Measurements from ENCODE around the gene ACKR2.

Gene ACKR2

GRCh38 chr3:42886294-42886822 is 77.1 kb downstream of the ACKR2 start:
- no peak overlapping the region for H2AFZ ChIP-seq (ENCODE audit: low read length)
- TF ChIP-seq, protein P1, sequence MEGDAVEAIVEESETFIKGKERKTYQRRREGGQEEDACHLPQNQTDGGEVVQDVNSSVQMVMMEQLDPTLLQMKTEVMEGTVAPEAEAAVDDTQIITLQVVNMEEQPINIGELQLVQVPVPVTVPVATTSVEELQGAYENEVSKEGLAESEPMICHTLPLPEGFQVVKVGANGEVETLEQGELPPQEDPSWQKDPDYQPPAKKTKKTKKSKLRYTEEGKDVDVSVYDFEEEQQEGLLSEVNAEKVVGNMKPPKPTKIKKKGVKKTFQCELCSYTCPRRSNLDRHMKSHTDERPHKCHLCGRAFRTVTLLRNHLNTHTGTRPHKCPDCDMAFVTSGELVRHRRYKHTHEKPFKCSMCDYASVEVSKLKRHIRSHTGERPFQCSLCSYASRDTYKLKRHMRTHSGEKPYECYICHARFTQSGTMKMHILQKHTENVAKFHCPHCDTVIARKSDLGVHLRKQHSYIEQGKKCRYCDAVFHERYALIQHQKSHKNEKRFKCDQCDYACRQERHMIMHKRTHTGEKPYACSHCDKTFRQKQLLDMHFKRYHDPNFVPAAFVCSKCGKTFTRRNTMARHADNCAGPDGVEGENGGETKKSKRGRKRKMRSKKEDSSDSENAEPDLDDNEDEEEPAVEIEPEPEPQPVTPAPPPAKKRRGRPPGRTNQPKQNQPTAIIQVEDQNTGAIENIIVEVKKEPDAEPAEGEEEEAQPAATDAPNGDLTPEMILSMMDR (conservative IDR thresholded peaks at IDR 0.05; ENCODE audit: low read length) = no peak
- no peak for TF ChIP-seq EZH2phosphoT487 (IDR thresholded peaks at IDR 0.05; ENCODE audit: borderline replicate concordance)
- H3K9ac ChIP-seq (ENCODE audit: low read depth, low read length, poor library complexity, severe bottlenecking) = no peak overlapping the region
- no peaks in the 10 kb centered on the region for H3K79me2 ChIP-seq (ENCODE audit: insufficient read depth, low read length)
- H3K4me1 ChIP-seq (ENCODE audit: insufficient read depth, low read length, poor library complexity, severe bottlenecking) = peaks cover 4% of the 10 kb centered on the region
- H4K20me1 ChIP-seq (ENCODE audit: insufficient read depth, low read length, poor library complexity, severe bottlenecking) = no peaks in the 10 kb centered on the region
- H3K4me3 ChIP-seq (ENCODE audit: low read length, poor library complexity, severe bottlenecking) = no peak overlapping the region
- H3K9me2 ChIP-seq (replicated peaks; ENCODE audit: low read depth, low read length) = no peaks in the 10 kb centered on the region
- H3K4me2 ChIP-seq (ENCODE audit: low read depth, low read length, poor library complexity, severe bottlenecking) = no peak overlapping the region
- H3K9me3 ChIP-seq (ENCODE audit: insufficient read depth, low read depth, low read length) = no peaks in the 10 kb centered on the region
- no peaks in the 10 kb centered on the region for H3F3A ChIP-seq (ENCODE audit: low read depth)
- no peaks in the 10 kb centered on the region for H3K36me3 ChIP-seq (ENCODE audit: insufficient read depth, low read length)
- H3K27me3 ChIP-seq (ENCODE audit: insufficient read depth, low read length, poor library complexity, severe bottlenecking) = no peaks in the 10 kb centered on the region

- no peaks in the 10 kb centered on the region for H3K36me3 ChIP-seq (ENCODE audit: insufficient read depth, low read length)
- TF ChIP-seq EZH2phosphoT487 (IDR thresholded peaks at IDR 0.05; ENCODE audit: borderline replicate concordance) = no peak
- TF ChIP-seq, protein P1 (conservative IDR thresholded peaks at IDR 0.05; ENCODE audit: low read length) = no peak
- H3K9me2 ChIP-seq (replicated peaks; ENCODE audit: low read depth, low read length) = no peaks in the 10 kb centered on the region
- no peaks in the 10 kb centered on the region for H3K4me1 ChIP-seq (ENCODE audit: insufficient read depth, low read length, poor library complexity, severe bottlenecking)
- no peaks in the 10 kb centered on the region for H3K9me3 ChIP-seq (ENCODE audit: insufficient read depth, low read depth, low read length)
- H3K79me2 ChIP-seq (ENCODE audit: insufficient read depth, low read length) = no peaks in the 10 kb centered on the region
- H3K4me2 ChIP-seq (ENCODE audit: low read depth, low read length, poor library complexity, severe bottlenecking) = no peak overlapping the region
- H3K9ac ChIP-seq (ENCODE audit: low read depth, low read length, poor library complexity, severe bottlenecking) = no peak overlapping the region
- H2AFZ ChIP-seq (ENCODE audit: low read length) = no peak overlapping the region
- H3K27me3 ChIP-seq (ENCODE audit: insufficient read depth, low read length, poor library complexity, severe bottlenecking) = no peaks in the 10 kb centered on the region
- H4K20me1 ChIP-seq (ENCODE audit: insufficient read depth, low read length, poor library complexity, severe bottlenecking) = no peaks in the 10 kb centered on the region
- H3F3A ChIP-seq (ENCODE audit: low read depth) = no peaks in the 10 kb centered on the region
- H3K4me3 ChIP-seq (ENCODE audit: low read length, poor library complexity, severe bottlenecking) = no peak overlapping the region
Observed at GRCh38 chr3:42887084-42887483, 77.8 kb downstream of the ACKR2 start.

GRCh38 chr3:42891042-42891441 is 81.8 kb downstream of the ACKR2 start:
- Histone ChIP-seq H4K20me1 (ENCODE audit: insufficient read depth, low read length, poor library complexity, severe bottlenecking) (no peaks in the 10 kb centered on the region), H3K36me3 (ENCODE audit: insufficient read depth, low read length) (no peaks in the 10 kb centered on the region), H3K4me3 (ENCODE audit: low read length, poor library complexity, severe bottlenecking) (no peak overlapping the region), H3K9me2 (replicated peaks; ENCODE audit: low read depth, low read length) (no peaks in the 10 kb centered on the region), H3K79me2 (ENCODE audit: insufficient read depth, low read length) (no peaks in the 10 kb centered on the region), H3K9me3 (ENCODE audit: insufficient read depth, low read depth, low read length) (no peaks in the 10 kb centered on the region), H3F3A (ENCODE audit: low read depth) (no peaks in the 10 kb centered on the region), H2AFZ (ENCODE audit: low read length) (no peak overlapping the region), H3K4me1 (ENCODE audit: insufficient read depth, low read length, poor library complexity, severe bottlenecking) (no peaks in the 10 kb centered on the region), H3K9ac (ENCODE audit: low read depth, low read length, poor library complexity, severe bottlenecking) (no peak overlapping the region), H3K27me3 (ENCODE audit: insufficient read depth, low read length, poor library complexity, severe bottlenecking) (no peaks in the 10 kb centered on the region), H3K4me2 (ENCODE audit: low read depth, low read length, poor library complexity, severe bottlenecking) (no peak overlapping the region)
- TF ChIP-seq, protein P1 (conservative IDR thresholded peaks at IDR 0.05; ENCODE audit: low read length) = no peak
- TF ChIP-seq EZH2phosphoT487 (IDR thresholded peaks at IDR 0.05; ENCODE audit: borderline replicate concordance) = no peak
